ENCODE data around the gene SIAH3. TPM values are rescaled to one million over a fixed set of nuclear protein-coding genes. Genes with fewer than 3 reads are reported as not detected.

Gene SIAH3
- total RNA-seq, 3 donors from 2014 or later (not counting 1 experiment from before 2014, with no cell fraction given): not detected

DNA sequence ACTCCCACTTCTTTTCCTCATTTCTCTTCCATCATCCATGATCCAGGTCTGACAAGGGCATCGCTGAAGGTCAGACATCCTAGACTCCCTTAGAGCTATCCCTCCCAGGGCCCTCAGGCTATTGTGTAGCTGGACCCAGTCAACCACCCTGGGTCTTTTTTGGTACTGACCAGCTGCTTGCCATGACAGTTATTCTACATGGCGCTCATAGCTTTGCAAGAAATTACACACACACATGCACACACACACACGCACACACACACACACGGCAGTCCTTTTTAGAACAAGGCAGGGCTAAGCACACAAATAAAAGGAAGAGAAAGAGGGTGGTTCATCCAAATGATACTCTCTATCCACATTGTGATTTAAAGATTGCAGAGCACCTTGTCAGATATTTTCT, 18.3 kb downstream of the SIAH3 start:
- H3K36me3 ChIP-seq (ENCODE audit: control insufficient read depth, insufficient read depth, low read length): no peaks in the 10 kb centered on the region
- DNase-seq: no peak
- peaks cover 14 to 30% of the 10 kb centered on the region in 2 donors for H3K27me3 Mint-ChIP-seq (ENCODE audit: low read depth in 2 of 2)
- ATAC-seq: no peak
- H3K27ac ChIP-seq (ENCODE audit: low read length): no peak overlapping the region
- no peak overlapping the region for H3K4me3 ChIP-seq (ENCODE audit: low read length)
- no peaks in the 10 kb centered on the region for H3K9me3 ChIP-seq (ENCODE audit: control insufficient read depth, insufficient read depth, low read length)
- H3K27me3 ChIP-seq (ENCODE audit: control insufficient read depth, insufficient read depth, low read length): no peaks in the 10 kb centered on the region
- H3K4me3 Mint-ChIP-seq: no peak overlapping the region
- intact Hi-C loops (cut with micrococcal nuclease): no loop called here
- peaks cover 0 to 1% of the 10 kb centered on the region in 2 donors for H3K4me1 Mint-ChIP-seq
- no peaks in the 10 kb centered on the region for H3K9me3 Mint-ChIP-seq
- H3K36me3 Mint-ChIP-seq: no peaks in the 10 kb centered on the region
- WGBS (ENCODE audit: insufficient coverage): 86% methylated on average over 4 of the region's 4 CpGs
- H3K27ac Mint-ChIP-seq: no peak overlapping the region
- TF ChIP-seq, protein P1, sequence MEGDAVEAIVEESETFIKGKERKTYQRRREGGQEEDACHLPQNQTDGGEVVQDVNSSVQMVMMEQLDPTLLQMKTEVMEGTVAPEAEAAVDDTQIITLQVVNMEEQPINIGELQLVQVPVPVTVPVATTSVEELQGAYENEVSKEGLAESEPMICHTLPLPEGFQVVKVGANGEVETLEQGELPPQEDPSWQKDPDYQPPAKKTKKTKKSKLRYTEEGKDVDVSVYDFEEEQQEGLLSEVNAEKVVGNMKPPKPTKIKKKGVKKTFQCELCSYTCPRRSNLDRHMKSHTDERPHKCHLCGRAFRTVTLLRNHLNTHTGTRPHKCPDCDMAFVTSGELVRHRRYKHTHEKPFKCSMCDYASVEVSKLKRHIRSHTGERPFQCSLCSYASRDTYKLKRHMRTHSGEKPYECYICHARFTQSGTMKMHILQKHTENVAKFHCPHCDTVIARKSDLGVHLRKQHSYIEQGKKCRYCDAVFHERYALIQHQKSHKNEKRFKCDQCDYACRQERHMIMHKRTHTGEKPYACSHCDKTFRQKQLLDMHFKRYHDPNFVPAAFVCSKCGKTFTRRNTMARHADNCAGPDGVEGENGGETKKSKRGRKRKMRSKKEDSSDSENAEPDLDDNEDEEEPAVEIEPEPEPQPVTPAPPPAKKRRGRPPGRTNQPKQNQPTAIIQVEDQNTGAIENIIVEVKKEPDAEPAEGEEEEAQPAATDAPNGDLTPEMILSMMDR (IDR thresholded peaks at IDR 0.05): no peak
- no peaks in the 10 kb centered on the region for H3K4me1 ChIP-seq (ENCODE audit: control insufficient read depth, insufficient read depth, low read length)

DNA sequence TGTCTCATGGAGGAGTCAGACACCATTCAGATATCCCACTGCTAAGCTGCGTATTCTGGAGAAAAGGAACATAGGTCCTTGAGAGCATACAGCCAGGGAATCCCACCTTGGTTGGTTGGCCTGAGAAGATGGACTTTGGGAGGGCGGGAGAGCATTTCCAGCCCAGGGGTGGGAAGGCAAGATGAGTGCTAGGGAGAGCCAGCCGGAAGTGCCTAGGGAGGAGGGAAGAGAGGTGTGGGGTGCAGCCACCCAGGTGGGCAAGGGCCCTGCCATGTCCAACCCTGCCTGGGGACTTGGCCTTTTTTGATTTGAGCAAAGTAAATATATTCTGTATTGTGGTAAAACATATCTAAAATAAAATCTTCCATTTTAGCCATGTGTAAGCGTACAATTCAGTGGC, 19.7 kb downstream of the SIAH3 start:
- TF ChIP-seq, protein P1 (IDR thresholded peaks at IDR 0.05): no peak
- peaks cover 5 to 14% of the 10 kb centered on the region in 2 donors for H3K4me1 Mint-ChIP-seq
- no peaks in the 10 kb centered on the region for H3K36me3 Mint-ChIP-seq
- H3K36me3 ChIP-seq (ENCODE audit: control insufficient read depth, insufficient read depth, low read length): no peaks in the 10 kb centered on the region
- H3K27me3 Mint-ChIP-seq (ENCODE audit: low read depth in 2 of 2): peaks cover 21 to 38% of the 10 kb centered on the region in 2 donors
- peaks cover 3% of the 10 kb centered on the region for H3K4me1 ChIP-seq (ENCODE audit: control insufficient read depth, insufficient read depth, low read length)
- WGBS (ENCODE audit: insufficient coverage): 94% methylated on average over 4 of the region's 4 CpGs
- no peak overlapping the region for H3K4me3 ChIP-seq (ENCODE audit: low read length)
- H3K4me3 Mint-ChIP-seq: no peak overlapping the region
- H3K9me3 Mint-ChIP-seq: no peaks in the 10 kb centered on the region
- H3K27me3 ChIP-seq (ENCODE audit: control insufficient read depth, insufficient read depth, low read length): no peaks in the 10 kb centered on the region
- DNase-seq (no peak), ATAC-seq (no peak)
- intact Hi-C loops (cut with micrococcal nuclease): no loop called here
- no peak overlapping the region for H3K27ac Mint-ChIP-seq
- H3K27ac ChIP-seq (ENCODE audit: low read length): no peak overlapping the region
- no peaks in the 10 kb centered on the region for H3K9me3 ChIP-seq (ENCODE audit: control insufficient read depth, insufficient read depth, low read length)

DNA sequence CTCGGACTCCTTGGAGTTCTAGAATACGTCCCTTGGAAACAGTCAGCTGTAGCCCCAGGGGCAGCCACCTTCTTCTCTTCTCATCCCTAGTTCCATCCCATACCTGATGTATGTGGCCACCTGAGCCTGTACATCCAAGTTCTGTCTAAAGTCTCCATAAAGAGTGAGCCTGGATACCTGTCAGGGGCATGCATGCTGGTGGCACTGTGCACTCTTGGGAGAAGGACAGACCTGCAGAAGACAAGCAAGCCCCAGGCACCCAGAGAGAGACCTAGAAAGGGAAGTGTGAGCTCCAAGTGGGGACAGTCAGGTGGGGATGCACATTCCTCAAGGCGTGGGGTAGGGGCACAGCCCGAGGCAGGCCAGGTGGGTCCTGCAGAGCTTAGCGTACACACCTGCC, 21.4 kb downstream of the SIAH3 start:
- no peak for DNase-seq
- Mint-ChIP-seq H3K27me3 (ENCODE audit: low read depth in 2 of 2) (peaks cover 24 to 45% of the 10 kb centered on the region in 2 donors), H3K9me3 (no peaks in the 10 kb centered on the region), H3K4me1 (peaks cover 10 to 20% of the 10 kb centered on the region in 2 donors), H3K4me3 (no peak overlapping the region), H3K36me3 (no peaks in the 10 kb centered on the region), H3K27ac (no peak overlapping the region)
- ATAC-seq: no peak
- peaks cover 7% of the 10 kb centered on the region for H3K4me1 ChIP-seq (ENCODE audit: control insufficient read depth, insufficient read depth, low read length)
- TF ChIP-seq, protein P1 (IDR thresholded peaks at IDR 0.05): no peak
- WGBS (ENCODE audit: insufficient coverage): 93% methylated on average over 5 of the region's 5 CpGs
- no peaks in the 10 kb centered on the region for H3K36me3 ChIP-seq (ENCODE audit: control insufficient read depth, insufficient read depth, low read length)
- intact Hi-C loops (cut with micrococcal nuclease): no loop called here
- H3K27ac ChIP-seq (ENCODE audit: low read length): no peak overlapping the region
- H3K9me3 ChIP-seq (ENCODE audit: control insufficient read depth, insufficient read depth, low read length): no peaks in the 10 kb centered on the region
- H3K27me3 ChIP-seq (ENCODE audit: control insufficient read depth, insufficient read depth, low read length): no peaks in the 10 kb centered on the region
- H3K4me3 ChIP-seq (ENCODE audit: low read length): no peak overlapping the region

DNA sequence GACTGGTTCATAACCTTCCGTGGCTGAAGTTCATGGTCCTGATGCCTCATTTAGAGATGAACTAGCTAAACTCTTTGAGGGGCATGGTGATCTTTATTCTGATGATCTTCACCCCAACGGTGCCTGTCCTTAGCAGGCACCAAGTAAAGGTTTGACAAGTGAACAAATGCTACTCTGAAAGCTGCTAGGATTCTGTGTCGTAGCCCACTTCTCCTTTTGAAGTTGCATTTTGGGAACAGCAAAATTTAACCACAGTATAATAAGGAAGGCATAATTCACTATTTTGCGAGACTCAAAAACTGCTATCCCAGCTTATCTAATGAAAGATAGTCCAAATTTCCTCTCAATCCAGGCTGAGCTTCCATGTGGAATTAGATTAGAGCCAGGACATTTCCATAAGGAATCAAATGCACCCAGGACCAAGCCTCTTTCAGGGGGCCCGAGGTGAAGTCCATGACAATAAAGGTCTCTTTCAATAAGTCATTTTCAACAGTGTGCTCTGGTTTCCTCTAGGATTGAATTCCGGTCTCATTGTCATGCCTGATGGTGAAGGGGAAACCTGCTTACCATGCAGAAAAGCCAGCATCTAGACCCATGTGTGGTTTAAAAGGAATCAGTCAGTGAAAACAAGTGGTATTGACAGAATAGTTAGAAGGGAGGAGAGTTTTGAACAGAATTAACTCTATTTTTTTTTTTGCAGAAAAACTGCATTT, 23.1 kb downstream of the SIAH3 start:
- H3K27me3 ChIP-seq (ENCODE audit: control insufficient read depth, insufficient read depth, low read length): no peaks in the 10 kb centered on the region
- H3K4me1 Mint-ChIP-seq: peaks cover 10 to 20% of the 10 kb centered on the region in 2 donors
- H3K9me3 Mint-ChIP-seq: no peaks in the 10 kb centered on the region
- no peak overlapping the region for H3K27ac Mint-ChIP-seq
- TF ChIP-seq, protein P1 (IDR thresholded peaks at IDR 0.05): no peak
- 56% methylated on average over 5 of the region's 6 CpGs for WGBS (ENCODE audit: insufficient coverage)
- no peaks in the 10 kb centered on the region for H3K9me3 ChIP-seq (ENCODE audit: control insufficient read depth, insufficient read depth, low read length)
- H3K4me1 ChIP-seq (ENCODE audit: control insufficient read depth, insufficient read depth, low read length): peaks cover 7% of the 10 kb centered on the region
- H3K4me3 ChIP-seq (ENCODE audit: low read length): no peak overlapping the region
- peaks cover 24 to 51% of the 10 kb centered on the region in 2 donors for H3K27me3 Mint-ChIP-seq (ENCODE audit: low read depth in 2 of 2)
- H3K36me3 Mint-ChIP-seq: no peaks in the 10 kb centered on the region
- DNase-seq (no peak), ATAC-seq (no peak)
- H3K27ac ChIP-seq (ENCODE audit: low read length): no peak overlapping the region
- intact Hi-C loops (cut with micrococcal nuclease): no loop called here
- H3K4me3 Mint-ChIP-seq: no peak overlapping the region
- H3K36me3 ChIP-seq (ENCODE audit: control insufficient read depth, insufficient read depth, low read length): no peaks in the 10 kb centered on the region

Measured in natural killer cell (primary cell).